Skin of body (tissue), 2 donors: Measurements from ENCODE around the gene REXO5. TPM values are rescaled to one million over a fixed set of nuclear protein-coding genes. Genes with fewer than 3 reads are reported as not detected.
"Not testable (repeated sequence)": the region's sequence is repeated elsewhere in the genome, so short reads cannot be mapped to it uniquely, and the experiment has no call there.

ENCODE experiments used
- DNase-seq: peaks from one replicate; lab custom pipeline; 2025; lab: John Stamatoyannopoulos, UW
- total RNA-seq: library from RNA; depleted of rRNA; stranded (reverse); fragments of >200 nt; gene quantifications from one replicate; pipeline ENCODE4 v1.2.3, GENCODE V29; 2014

REXO5 gene
- total RNA-seq, 1 donor from 2014 or later = 5.3 TPM

GRCh38 chr16:20799599-20799998, 6.7 kb upstream of the REXO5 start:
- DNase-seq = no peak

GRCh38 chr16:20801278-20801677, 5.0 kb upstream of the REXO5 start:
- DNase-seq = no peak

- DNase-seq = no peak
Observed at GRCh38 chr16:20803192-20803560, 3.2 kb upstream of the REXO5 start.

- DNase-seq = no peak
Observed at GRCh38 chr16:20803561-20804214, 2.6 kb upstream of the REXO5 start.

GRCh38 chr16:20805684-20806167, 601 bp upstream of the REXO5 start:
- not testable (repeated sequence) for DNase-seq

- DNase-seq = no peak
Observed at GRCh38 chr16:20807862-20808261, 1.5 kb downstream of the REXO5 start.

GRCh38 chr16:20811889-20812439, 5.6 kb downstream of the REXO5 start:
- no peak for DNase-seq

- no peak for DNase-seq
Observed at GRCh38 chr16:20812510-20812909, 6.2 kb downstream of the REXO5 start.

- no peak for DNase-seq
Observed at GRCh38 chr16:20814784-20815183, 8.5 kb downstream of the REXO5 start.

GRCh38 chr16:20818929-20819585, 12.7 kb downstream of the REXO5 start:
- DNase-seq = no peak

- DNase-seq = no peak
Observed at GRCh38 chr16:20821682-20822081, 15.4 kb downstream of the REXO5 start.

- no peak for DNase-seq
Observed at GRCh38 chr16:20822521-20823325, 16.4 kb downstream of the REXO5 start.

- no peak for DNase-seq
Observed at GRCh38 chr16:20826039-20826566, 19.8 kb downstream of the REXO5 start.

- no peak for DNase-seq
Observed at GRCh38 chr16:20829536-20829935, 23.2 kb downstream of the REXO5 start.

GRCh38 chr16:20830372-20830771, 24.0 kb downstream of the REXO5 start:
- no peak for DNase-seq

- DNase-seq = no peak
Observed at GRCh38 chr16:20833086-20833485, 26.8 kb downstream of the REXO5 start.

GRCh38 chr16:20838240-20838639, 31.9 kb downstream of the REXO5 start:
- DNase-seq = no peak

- DNase-seq = no peak
Observed at GRCh38 chr16:20839504-20839903, 33.2 kb downstream of the REXO5 start.

- DNase-seq = no peak
Observed at GRCh38 chr16:20844054-20844453, 37.7 kb downstream of the REXO5 start.

GRCh38 chr16:20844588-20844987, 38.3 kb downstream of the REXO5 start:
- no peak for DNase-seq

GRCh38 chr16:20846030-20846429, 39.7 kb downstream of the REXO5 start:
- no peak for DNase-seq

GRCh38 chr16:20846551-20846950, 40.2 kb downstream of the REXO5 start:
- DNase-seq = no peak
